HepG2 (cell line): Measurements from ENCODE around the gene SMPD2. TPM values are rescaled to one million over a fixed set of nuclear protein-coding genes. Genes with fewer than 3 reads are reported as not detected.
A peak's percentile ranks its signal among the peaks of the same experiment; 100 is the strongest.

Experiments used
- BHLHE40 ChIP-seq: IDR thresholded peaks from 2 replicates; pipeline ENCODE4 v1.6.1; 2011; ENCODE audit warnings: low read length, improper control_type of control experiment
- CAMTA2 ChIP-seq: sonication (generic); formaldehyde crosslinking; IDR thresholded peaks from 2 replicates; pipeline ENCODE4 v1.4.0; 2020; ENCODE audit warnings: mild to moderate bottlenecking, missing genetic modification reagents, borderline replicate concordance
- FOXO1 ChIP-seq: sonication (generic); formaldehyde crosslinking; IDR thresholded peaks from 2 replicates; pipeline ENCODE4 v1.4.0; 2020; ENCODE audit warnings: missing genetic modification reagents
- HNF4A ChIP-seq: sonication (generic); formaldehyde crosslinking; IDR thresholded peaks from 2 replicates; pipeline ENCODE4 v1.4.0; 2020; ENCODE audit warnings: missing genetic modification reagents
- HNRNPL ChIP-seq: fragments of 200-400 bp; formaldehyde crosslinking; IDR thresholded peaks from 2 replicates; pipeline ENCODE4 v1.6.1; 2017; ENCODE audit warnings: mild to moderate bottlenecking, low read depth, low read length
- MED1 ChIP-seq: sonication (generic); formaldehyde crosslinking; IDR thresholded peaks from 2 replicates; pipeline ENCODE4 v1.4.0; 2020; ENCODE audit warnings: missing genetic modification reagents
- MXD4 ChIP-seq: IDR thresholded peaks from 2 replicates; pipeline ENCODE4 v1.6.1; 2016; ENCODE audit warnings: mild to moderate bottlenecking, missing biosample characterization, missing genetic modification reagents
- RXRA ChIP-seq: sonication (generic); formaldehyde crosslinking; IDR thresholded peaks from 2 replicates; pipeline ENCODE4 v1.5.1; 2020; ENCODE audit warnings: missing genetic modification reagents
- SIX4 ChIP-seq: sonication (generic); formaldehyde crosslinking; IDR thresholded peaks from 2 replicates; pipeline ENCODE4 v1.4.0; 2020; ENCODE audit warnings: missing genetic modification reagents
- SMAD1 ChIP-seq: sonication (generic); formaldehyde crosslinking; IDR thresholded peaks from 2 replicates; pipeline ENCODE4 v1.4.0; 2020; ENCODE audit warnings: missing genetic modification reagents, low read depth, mild to moderate bottlenecking, borderline replicate concordance
- SMC3 ChIP-seq: IDR thresholded peaks from 2 replicates; pipeline ENCODE4 v1.6.1; 2011; ENCODE audit warnings: low read length, improper control_type of control experiment
- TBP ChIP-seq: sonication (generic); formaldehyde crosslinking; IDR thresholded peaks from 2 replicates; pipeline ENCODE4 v1.5.0; 2020; ENCODE audit warnings: missing genetic modification reagents
- TFDP2 ChIP-seq: sonication (generic); formaldehyde crosslinking; IDR thresholded peaks from 2 replicates; pipeline ENCODE4 v1.4.0; 2020; ENCODE audit warnings: missing genetic modification reagents
- ZMAT3 ChIP-seq: sonication (generic); formaldehyde crosslinking; conservative IDR thresholded peaks from 2 replicates; pipeline ENCODE4 v1.7.0; 2021; ENCODE audit warnings: missing genetic modification reagents
- ZNF282 ChIP-seq: fragments of 450-650 bp; IDR thresholded peaks from 2 replicates; pipeline ENCODE4 v1.6.1; 2018; ENCODE audit not compliant: partially characterized antibody
- ZNF543 ChIP-seq: sonication (generic); formaldehyde crosslinking; IDR thresholded peaks from 2 replicates; pipeline ENCODE4 v1.4.0; 2020; ENCODE audit warnings: mild to moderate bottlenecking, missing genetic modification reagents
- ZNF609 ChIP-seq: sonication (generic); formaldehyde crosslinking; IDR thresholded peaks from 2 replicates; pipeline ENCODE4 v1.4.0; 2020; ENCODE audit warnings: mild to moderate bottlenecking, missing genetic modification reagents, borderline replicate concordance
- ZNF660 ChIP-seq: sonication (generic); formaldehyde crosslinking; IDR thresholded peaks from 2 replicates; pipeline ENCODE4 v1.5.1; 2020; ENCODE audit warnings: mild to moderate bottlenecking, low read depth, missing genetic modification reagents, borderline replicate concordance
- ZNF710 ChIP-seq: sonication (generic); formaldehyde crosslinking; IDR thresholded peaks from 2 replicates; pipeline ENCODE4 v1.5.0; 2020; ENCODE audit warnings: mild to moderate bottlenecking, missing genetic modification reagents, borderline replicate concordance
- ZNF800 ChIP-seq: sonication (generic); formaldehyde crosslinking; IDR thresholded peaks from 2 replicates; pipeline ENCODE4 v1.4.0; 2020; ENCODE audit warnings: missing genetic modification reagents
- polyA plus RNA-seq, 8 experiments: library from polyadenylated mRNA; depleted of rRNA in 3 of 8; stranded (reverse) in 7 of 8; unstranded in 1 of 8; fragments of >200 nt; fragmentation: Illumina TruSeq in 4 of 8; extraction: Trizol in 4 of 8; gene quantifications; 2 replicates each; pipeline versions ENCODE4 v1.2.1 to v1.2.3, GENCODE V29; 2011 to 2016; ENCODE audit warnings: low read depth in 4 of 8, missing spikeins in 1 of 8, mixed read lengths in 1 of 8; ENCODE audit not compliant: insufficient read depth in 1 of 8
- total RNA-seq, 5 experiments: library from RNA; depleted of rRNA; stranded (reverse); fragments of >200 nt; fragmentation: Illumina TruSeq; extraction: Trizol; gene quantifications; 2 replicates each; pipeline ENCODE4 v1.2.3, GENCODE V29; 2016; ENCODE audit warnings: low read depth in 1 of 5

SMPD2 gene
- total and polyA plus RNA-seq, 2 of the 13 experiments (the other 11 are each of a cell fraction or from before 2014, with no cell fraction given), result 5.9 to 10.6 TPM

- no peak for TF ChIP-seq CAMTA2
- TF ChIP-seq HNRNPL, result no peak
- 0 out of 2 replicates have a peak, but pooled peaks have one; percentile 33 for TF ChIP-seq ZMAT3 (CRISPR knock-in tag)
- 0 out of 2 replicates have a peak, but pooled peaks have one; percentile 4 for TF ChIP-seq ZNF710
- no peak for TF ChIP-seq SIX4 (CRISPR knock-in tag)
- TF ChIP-seq ZNF609, result peak; percentile 24; the same call in 1 of the 2 replicates
- TF ChIP-seq ZNF660, result no peak
- TF ChIP-seq SMAD1 (CRISPR knock-in tag), result no peak
- TF ChIP-seq TFDP2 (CRISPR knock-in tag), result no peak
- TF ChIP-seq ZNF543 (CRISPR knock-in tag), result 0 out of 2 replicates have a peak, but pooled peaks have one; percentile 44
- no peak for TF ChIP-seq BHLHE40
- TF ChIP-seq SMC3, result no peak
- no peak for TF ChIP-seq TBP
- no peak for TF ChIP-seq ZNF282
- no peak for TF ChIP-seq FOXO1 (CRISPR knock-in tag)
- peak; percentile 95 for TF ChIP-seq ZNF800 (CRISPR knock-in tag)
- no peak for TF ChIP-seq MXD4
- TF ChIP-seq MED1 (CRISPR knock-in tag), result no peak
- TF ChIP-seq HNF4A (CRISPR knock-in tag), result peak; percentile 55; the same call in 1 of the 2 replicates
- TF ChIP-seq RXRA, result 0 out of 2 replicates have a peak, but pooled peaks have one; percentile 47
These were observed 15.6 kb downstream of the SMPD2 start (continued) for GRCh38 chr6:109456111-109456583.
